A673 (cell line): ENCODE results near the gene CLTB.

Source experiments
- CTCF ChIP-seq: fragments of 300-800, 200-600 bp; sonication (generic); conservative IDR thresholded peaks from 2 replicates; pipeline ENCODE4 v1.5.1; 2017; ENCODE audit warnings: low read depth, mild to moderate bottlenecking, antibody characterized with exemption, low read length, moderate library complexity, mixed read lengths
- EZH2 ChIP-seq: fragments of 200-600 bp; sonication (generic); IDR thresholded peaks from 2 replicates; pipeline ENCODE4 v1.6.1; 2017; ENCODE audit warnings: borderline replicate concordance, low read depth, mild to moderate bottlenecking, mixed read lengths, antibody characterized with exemption, low read length; ENCODE audit not compliant: poor library complexity, severe bottlenecking

GRCh38 chr5:176394096-176394495 lies 22.2 kb downstream of the CLTB start:
- TF ChIP-seq CTCF (no peak), EZH2 (no peak)
